ENCODE results near the gene ONECUT2. TPM values are rescaled to one million over a fixed set of nuclear protein-coding genes. Genes with fewer than 3 reads are reported as not detected.

Gene ONECUT2
- total RNA-seq, 4 donors from 2014 or later: 0.07 TPM; not detected in 3

DNA sequence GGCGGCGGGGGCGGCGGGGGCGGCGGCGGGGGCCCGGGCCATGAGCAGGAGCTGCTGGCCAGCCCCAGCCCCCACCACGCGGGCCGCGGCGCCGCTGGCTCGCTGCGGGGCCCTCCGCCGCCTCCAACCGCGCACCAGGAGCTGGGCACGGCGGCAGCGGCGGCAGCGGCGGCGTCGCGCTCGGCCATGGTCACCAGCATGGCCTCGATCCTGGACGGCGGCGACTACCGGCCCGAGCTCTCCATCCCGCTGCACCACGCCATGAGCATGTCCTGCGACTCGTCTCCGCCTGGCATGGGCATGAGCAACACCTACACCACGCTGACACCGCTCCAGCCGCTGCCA, 644 bp downstream of the ONECUT2 start:
- TF ChIP-seq, protein P1, sequence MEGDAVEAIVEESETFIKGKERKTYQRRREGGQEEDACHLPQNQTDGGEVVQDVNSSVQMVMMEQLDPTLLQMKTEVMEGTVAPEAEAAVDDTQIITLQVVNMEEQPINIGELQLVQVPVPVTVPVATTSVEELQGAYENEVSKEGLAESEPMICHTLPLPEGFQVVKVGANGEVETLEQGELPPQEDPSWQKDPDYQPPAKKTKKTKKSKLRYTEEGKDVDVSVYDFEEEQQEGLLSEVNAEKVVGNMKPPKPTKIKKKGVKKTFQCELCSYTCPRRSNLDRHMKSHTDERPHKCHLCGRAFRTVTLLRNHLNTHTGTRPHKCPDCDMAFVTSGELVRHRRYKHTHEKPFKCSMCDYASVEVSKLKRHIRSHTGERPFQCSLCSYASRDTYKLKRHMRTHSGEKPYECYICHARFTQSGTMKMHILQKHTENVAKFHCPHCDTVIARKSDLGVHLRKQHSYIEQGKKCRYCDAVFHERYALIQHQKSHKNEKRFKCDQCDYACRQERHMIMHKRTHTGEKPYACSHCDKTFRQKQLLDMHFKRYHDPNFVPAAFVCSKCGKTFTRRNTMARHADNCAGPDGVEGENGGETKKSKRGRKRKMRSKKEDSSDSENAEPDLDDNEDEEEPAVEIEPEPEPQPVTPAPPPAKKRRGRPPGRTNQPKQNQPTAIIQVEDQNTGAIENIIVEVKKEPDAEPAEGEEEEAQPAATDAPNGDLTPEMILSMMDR (IDR thresholded peaks at IDR 0.05): no peak
- TF ChIP-seq POLR2A (IDR thresholded peaks at IDR 0.05): no peak
- no peak overlapping the region for H3K27ac ChIP-seq
- H3K4me3 ChIP-seq: no peak overlapping the region
- no peak for DNase-seq
- intact Hi-C loops (cut with DNase I; ENCODE audit: low total_unique reads): loop anchor here (10.0 kb wide), 1 partner anchor 679 kb away; no protein-coding TSS in a partner anchor
- H3K9me3 ChIP-seq: no peaks in the 10 kb centered on the region
- H3K27me3 ChIP-seq: peaks cover 25 to 75% of the 10 kb centered on the region in 2 donors
- peaks cover 0 to 18% of the 10 kb centered on the region in 2 donors for H3K4me1 ChIP-seq
- no peaks in the 10 kb centered on the region for H3K36me3 ChIP-seq

DNA sequence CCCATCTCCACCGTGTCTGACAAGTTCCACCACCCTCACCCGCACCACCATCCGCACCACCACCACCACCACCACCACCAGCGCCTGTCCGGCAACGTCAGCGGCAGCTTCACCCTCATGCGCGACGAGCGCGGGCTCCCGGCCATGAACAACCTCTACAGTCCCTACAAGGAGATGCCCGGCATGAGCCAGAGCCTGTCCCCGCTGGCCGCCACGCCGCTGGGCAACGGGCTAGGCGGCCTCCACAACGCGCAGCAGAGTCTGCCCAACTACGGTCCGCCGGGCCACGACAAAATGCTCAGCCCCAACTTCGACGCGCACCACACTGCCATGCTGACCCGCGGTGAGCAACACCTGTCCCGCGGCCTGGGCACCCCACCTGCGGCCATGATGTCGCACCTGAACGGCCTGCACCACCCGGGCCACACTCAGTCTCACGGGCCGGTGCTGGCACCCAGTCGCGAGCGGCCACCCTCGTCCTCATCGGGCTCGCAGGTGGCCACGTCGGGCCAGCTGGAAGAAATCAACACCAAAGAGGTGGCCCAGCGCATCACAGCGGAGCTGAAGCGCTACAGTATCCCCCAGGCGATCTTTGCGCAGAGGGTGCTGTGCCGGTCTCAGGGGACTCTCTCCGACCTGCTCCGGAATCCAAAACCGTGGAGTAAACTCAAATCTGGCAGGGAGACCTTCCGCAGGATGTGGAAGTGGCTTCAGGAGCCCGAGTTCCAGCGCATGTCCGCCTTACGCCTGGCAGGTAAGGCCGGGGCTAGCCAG, 1.2 kb downstream of the ONECUT2 start:
- TF ChIP-seq, protein P1 (IDR thresholded peaks at IDR 0.05): no peak
- no peak for TF ChIP-seq POLR2A (IDR thresholded peaks at IDR 0.05)
- DNase-seq: no peak
- Histone ChIP-seq H3K27ac (no peak overlapping the region), H3K9me3 (no peaks in the 10 kb centered on the region), H3K4me3 (no peak overlapping the region), H3K27me3 (peaks cover 25 to 77% of the 10 kb centered on the region in 2 donors), H3K36me3 (no peaks in the 10 kb centered on the region), H3K4me1 (peaks cover 0 to 22% of the 10 kb centered on the region in 2 donors)
- intact Hi-C loops (cut with DNase I; ENCODE audit: low total_unique reads): loop anchor here (10.0 kb wide), 1 partner anchor 678 kb away; no protein-coding TSS in a partner anchor

DNA sequence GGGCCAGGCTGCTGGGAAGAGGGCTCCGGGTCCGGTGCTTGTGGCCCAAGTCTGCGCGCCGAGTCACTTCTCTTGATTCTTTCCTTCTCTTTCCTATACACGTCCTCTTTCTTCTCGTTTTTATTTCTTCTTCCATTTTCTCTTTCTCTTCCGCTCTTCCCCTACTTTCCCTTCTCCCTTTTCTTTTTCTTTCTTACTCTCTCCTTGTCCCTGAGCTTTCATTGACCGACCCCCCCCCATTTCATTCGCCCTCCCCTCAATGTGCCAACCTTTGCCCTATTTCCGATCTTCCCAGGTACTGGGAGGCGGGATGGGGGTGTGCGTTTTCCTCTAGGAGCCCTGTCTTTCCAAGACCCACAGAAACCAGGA, 1.8 kb downstream of the ONECUT2 start:
- Histone ChIP-seq H3K4me1 (peaks cover 0 to 22% of the 10 kb centered on the region in 2 donors), H3K9me3 (no peaks in the 10 kb centered on the region), H3K27me3 (peaks cover 25 to 77% of the 10 kb centered on the region in 2 donors), H3K27ac (no peak overlapping the region), H3K4me3 (no peak overlapping the region), H3K36me3 (no peaks in the 10 kb centered on the region)
- TF ChIP-seq, protein P1 (IDR thresholded peaks at IDR 0.05): no peak
- TF ChIP-seq POLR2A (IDR thresholded peaks at IDR 0.05): no peak
- intact Hi-C loops (cut with DNase I; ENCODE audit: low total_unique reads): loop anchor here (10.0 kb wide), 1 partner anchor 678 kb away; no protein-coding TSS in a partner anchor
- no peak for DNase-seq

DNA sequence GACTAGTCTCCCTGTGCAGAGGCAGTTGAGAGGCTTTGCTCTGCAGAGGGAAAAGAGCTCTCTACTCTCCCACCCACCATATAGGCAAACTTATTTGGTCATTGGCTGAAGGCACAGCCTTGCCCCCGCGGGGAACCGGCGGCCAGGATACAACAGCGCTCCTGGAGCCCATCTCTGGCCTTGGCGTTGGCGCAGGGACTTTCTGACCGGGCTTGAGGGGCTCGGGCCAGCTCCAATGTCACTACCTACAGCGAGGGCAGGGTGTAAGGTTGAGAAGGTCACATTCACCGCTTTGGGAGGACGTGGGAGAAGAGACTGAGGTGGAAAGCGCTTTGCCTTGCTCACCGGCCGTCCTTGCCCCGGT, 2.2 kb downstream of the ONECUT2 start:
- intact Hi-C loops (cut with DNase I; ENCODE audit: low total_unique reads): loop anchor here (10.0 kb wide), 1 partner anchor 677 kb away; no protein-coding TSS in a partner anchor
- TF ChIP-seq POLR2A (IDR thresholded peaks at IDR 0.05): no peak
- TF ChIP-seq, protein P1 (IDR thresholded peaks at IDR 0.05): no peak
- Histone ChIP-seq H3K9me3 (no peaks in the 10 kb centered on the region), H3K4me1 (peaks cover 0 to 22% of the 10 kb centered on the region in 2 donors), H3K4me3 (no peak overlapping the region), H3K27ac (no peak overlapping the region), H3K36me3 (no peaks in the 10 kb centered on the region), H3K27me3 (peaks cover 25 to 77% of the 10 kb centered on the region in 2 donors)
- no peak for DNase-seq

Measured in uterus (tissue), 4 donors.